ENCODE data around the gene GIMAP4. TPM values are rescaled to one million over a fixed set of nuclear protein-coding genes. Genes with fewer than 3 reads are reported as not detected.
"Not testable (repeated sequence)": the region's sequence is repeated elsewhere in the genome, so short reads cannot be mapped to it uniquely, and the experiment has no call there.

The GIMAP4 gene
- total RNA-seq, 1 experiment from 2014 or later, result not detected

- intact Hi-C loops (cut with micrococcal nuclease; ENCODE audit: unreplicated experiment), result no loop called here
- H3K4me1 Mint-ChIP-seq (ENCODE audit: low read depth, unreplicated experiment), result no peaks in the 10 kb centered on the region
- CTCF ChIA-PET, result no interaction called here
- peaks cover 3% of the 10 kb centered on the region for H3K9me3 Mint-ChIP-seq (ENCODE audit: low read depth, unreplicated experiment)
- no peaks in the 10 kb centered on the region for H3K27me3 Mint-ChIP-seq (ENCODE audit: unreplicated experiment)
- no peak overlapping the region for H3K27ac Mint-ChIP-seq (ENCODE audit: unreplicated experiment)
- no peaks in the 10 kb centered on the region for H3K36me3 Mint-ChIP-seq (ENCODE audit: insufficient read depth, unreplicated experiment)
- no peak for DNase-seq
- BruUV-seq (replicated peaks), result no TSS peak
- no peak overlapping the region for H3K4me3 Mint-ChIP-seq (ENCODE audit: low read depth, unreplicated experiment)
- TF ChIP-seq CTCF (IDR thresholded peaks at IDR 0.05; ENCODE audit: unreplicated experiment), result no peak
These were observed 1.5 kb downstream of the GIMAP4 start for GRCh38 chr7:150568714-150569113.

DNA sequence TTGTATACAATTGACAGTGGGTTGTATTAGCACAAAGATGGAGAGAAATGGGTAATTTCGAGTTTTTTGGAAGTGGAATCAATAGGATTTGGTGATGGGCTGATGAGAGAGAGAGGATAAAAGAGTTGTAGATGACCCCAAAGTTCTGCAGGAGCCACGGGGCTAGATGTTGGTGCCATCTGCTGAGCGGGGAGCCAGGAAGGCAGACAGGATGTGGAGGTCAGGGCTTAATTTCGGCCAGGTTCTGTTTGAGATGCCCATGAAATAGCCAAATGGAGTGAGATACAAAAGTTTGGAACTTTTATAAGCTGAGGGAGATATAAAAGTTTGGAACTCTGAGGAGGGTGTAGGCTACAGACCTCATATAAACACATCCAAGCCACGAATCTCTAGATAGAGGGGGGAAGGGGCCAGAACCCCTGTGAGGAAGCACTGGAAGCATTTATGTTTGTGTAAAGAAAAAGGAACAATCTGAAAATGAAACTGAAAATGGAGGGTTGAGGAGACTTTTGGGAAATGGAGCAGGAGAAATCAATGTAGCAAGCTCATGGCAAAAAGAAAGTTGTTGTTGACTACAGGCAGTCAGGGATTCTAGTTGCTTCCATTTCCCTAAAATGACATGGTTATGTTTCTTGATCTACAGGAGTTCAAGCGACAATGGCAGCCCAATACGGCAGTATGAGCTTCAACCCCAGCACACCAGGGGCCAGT lies 2.2 kb downstream of the GIMAP4 start:
- CTCF ChIA-PET, result interaction anchor here (1.6 kb wide), 1 partner anchor 11 kb away, joined by 3 read pairs; no protein-coding TSS in a partner anchor
- H3K4me1 Mint-ChIP-seq (ENCODE audit: low read depth, unreplicated experiment), result no peaks in the 10 kb centered on the region
- TF ChIP-seq CTCF (IDR thresholded peaks at IDR 0.05; ENCODE audit: unreplicated experiment), result no peak
- no peaks in the 10 kb centered on the region for H3K36me3 Mint-ChIP-seq (ENCODE audit: insufficient read depth, unreplicated experiment)
- no peak for DNase-seq
- no peak overlapping the region for H3K4me3 Mint-ChIP-seq (ENCODE audit: low read depth, unreplicated experiment)
- intact Hi-C loops (cut with micrococcal nuclease; ENCODE audit: unreplicated experiment), result no loop called here
- peaks cover 3% of the 10 kb centered on the region for H3K9me3 Mint-ChIP-seq (ENCODE audit: low read depth, unreplicated experiment)
- no peak overlapping the region for H3K27ac Mint-ChIP-seq (ENCODE audit: unreplicated experiment)
- no peaks in the 10 kb centered on the region for H3K27me3 Mint-ChIP-seq (ENCODE audit: unreplicated experiment)
- no TSS peak for BruUV-seq (replicated peaks)

DNA sequence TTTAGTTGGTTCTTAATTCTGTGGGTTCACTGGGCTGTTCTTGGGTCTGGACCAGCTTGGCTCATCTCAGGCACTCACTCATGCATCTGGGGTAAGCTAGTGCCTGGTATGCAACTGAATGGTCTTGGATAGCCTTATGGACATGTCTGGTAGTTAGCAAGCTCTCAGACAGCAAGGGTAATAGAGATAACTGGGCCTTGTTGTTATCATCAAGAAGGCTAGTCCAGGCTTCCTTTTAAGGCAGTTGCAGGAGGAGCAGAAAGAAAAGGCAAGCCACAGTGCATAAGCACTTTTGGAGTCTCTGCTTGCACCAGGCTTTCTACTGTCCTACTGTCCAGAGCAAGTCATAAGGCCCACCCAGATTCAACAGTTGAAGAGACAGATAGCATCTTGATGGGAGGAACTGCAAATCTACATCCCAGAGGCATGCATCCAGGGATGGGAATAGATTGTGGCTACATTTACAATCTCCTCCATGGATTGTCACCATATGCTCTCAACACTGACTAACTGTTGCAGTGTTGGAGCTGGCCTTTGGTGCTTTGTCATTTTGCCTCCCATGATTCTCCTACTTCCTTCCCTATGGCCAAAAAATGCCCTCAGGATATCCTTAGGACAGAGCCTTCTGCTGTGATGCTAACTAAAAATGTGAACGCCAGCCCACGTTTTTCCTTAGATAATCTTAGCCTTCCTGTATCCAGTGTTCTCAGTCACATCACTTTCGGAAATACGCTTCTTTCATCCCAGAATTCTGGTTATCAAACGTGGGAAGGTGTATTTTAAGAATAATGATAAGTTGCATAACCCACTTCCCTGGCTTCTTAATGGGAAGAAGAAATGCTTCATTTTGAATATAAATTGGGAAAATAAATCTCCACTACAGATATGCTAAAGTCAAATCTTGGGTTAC lies 3.6 kb downstream of the GIMAP4 start:
- intact Hi-C loops (cut with micrococcal nuclease; ENCODE audit: unreplicated experiment), result no loop called here
- CTCF ChIA-PET, result interaction anchor here (1.6 kb wide), 1 partner anchor 9 kb away, joined by 3 read pairs; no protein-coding TSS in a partner anchor
- Mint-ChIP-seq H3K9me3 (ENCODE audit: low read depth, unreplicated experiment) (peaks cover 3% of the 10 kb centered on the region), H3K4me3 (ENCODE audit: low read depth, unreplicated experiment) (no peak overlapping the region), H3K27me3 (ENCODE audit: unreplicated experiment) (no peaks in the 10 kb centered on the region), H3K27ac (ENCODE audit: unreplicated experiment) (no peak overlapping the region), H3K36me3 (ENCODE audit: insufficient read depth, unreplicated experiment) (no peaks in the 10 kb centered on the region), H3K4me1 (ENCODE audit: low read depth, unreplicated experiment) (no peaks in the 10 kb centered on the region)
- no peak for DNase-seq
- BruUV-seq (replicated peaks), result no TSS peak
- TF ChIP-seq CTCF (IDR thresholded peaks at IDR 0.05; ENCODE audit: unreplicated experiment), result no peak

DNA sequence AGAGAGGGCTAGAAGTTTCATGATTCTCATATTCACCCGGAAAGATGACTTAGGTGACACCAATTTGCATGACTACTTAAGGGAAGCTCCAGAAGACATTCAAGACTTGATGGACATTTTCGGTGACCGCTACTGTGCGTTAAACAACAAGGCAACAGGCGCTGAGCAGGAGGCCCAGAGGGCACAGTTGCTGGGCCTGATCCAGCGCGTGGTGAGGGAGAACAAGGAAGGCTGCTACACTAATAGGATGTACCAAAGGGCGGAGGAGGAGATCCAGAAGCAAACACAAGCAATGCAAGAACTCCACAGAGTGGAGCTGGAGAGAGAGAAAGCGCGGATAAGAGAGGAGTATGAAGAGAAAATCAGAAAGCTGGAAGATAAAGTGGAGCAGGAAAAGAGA lies 5.3 kb downstream of the GIMAP4 start:
- CTCF ChIA-PET, result no interaction called here
- no TSS peak for BruUV-seq (replicated peaks)
- no peak for DNase-seq

GRCh38 chr7:150579979-150580637 lies 12.9 kb downstream of the GIMAP4 start:
- peak; percentile 48 for DNase-seq
- BruUV-seq (replicated peaks); H3K27ac Mint-ChIP-seq (ENCODE audit: unreplicated experiment); H3K27me3 Mint-ChIP-seq (ENCODE audit: unreplicated experiment); H3K4me1 Mint-ChIP-seq (ENCODE audit: low read depth, unreplicated experiment); H3K9me3 Mint-ChIP-seq (ENCODE audit: low read depth, unreplicated experiment); intact Hi-C loops (cut with micrococcal nuclease; ENCODE audit: unreplicated experiment); H3K36me3 Mint-ChIP-seq (ENCODE audit: insufficient read depth, unreplicated experiment): not testable (repeated sequence)
- H3K4me3 Mint-ChIP-seq (ENCODE audit: low read depth, unreplicated experiment), result peak overlapping the region; percentile 39
- CTCF ChIA-PET, result interaction anchor here (0.6 to 1.0 kb wide), 2 partner anchors 10 to 1898 kb away, joined by 3 to 4 read pairs; no protein-coding TSS in a partner anchor

More for the DNA sequence above, 5.3 kb downstream of the GIMAP4 start:
- Mint-ChIP-seq H3K4me1 (ENCODE audit: low read depth, unreplicated experiment) (no peaks in the 10 kb centered on the region), H3K27me3 (ENCODE audit: unreplicated experiment) (no peaks in the 10 kb centered on the region), H3K9me3 (ENCODE audit: low read depth, unreplicated experiment) (peaks cover 3% of the 10 kb centered on the region), H3K36me3 (ENCODE audit: insufficient read depth, unreplicated experiment) (no peaks in the 10 kb centered on the region), H3K27ac (ENCODE audit: unreplicated experiment) (no peak overlapping the region), H3K4me3 (ENCODE audit: low read depth, unreplicated experiment) (no peak overlapping the region)
- no peak for TF ChIP-seq CTCF (IDR thresholded peaks at IDR 0.05; ENCODE audit: unreplicated experiment)
- intact Hi-C loops (cut with micrococcal nuclease; ENCODE audit: unreplicated experiment), result no loop called here
